Neuronal stem cell (in vitro differentiated cells): ENCODE results near the gene FGGY.

Experiments
- DNase-seq: peaks from one replicate; pipeline ENCODE4 v3.0.0-alpha.2; 2013; ENCODE audit warnings: low spot score
- H2AFZ ChIP-seq: one replicate; pipeline ENCODE4 v1.6.1; 2013; ENCODE audit warnings: mild to moderate bottlenecking, low read length, inconsistent platforms
- H2AK5ac ChIP-seq: 2 replicates; pipeline ENCODE4 v1.6.1; 2013; ENCODE audit warnings: low read depth, mild to moderate bottlenecking, inconsistent platforms, low read length, moderate library complexity, mixed read lengths
- H2BK120ac ChIP-seq: 2 replicates; pipeline ENCODE4 v1.6.1; 2013; ENCODE audit warnings: low read depth, mild to moderate bottlenecking, inconsistent platforms, low read length, moderate library complexity, mixed read lengths
- H2BK12ac ChIP-seq: one replicate; pipeline ENCODE4 v1.6.1; 2013; ENCODE audit warnings: low read length, inconsistent platforms
- H2BK15ac ChIP-seq: 2 replicates; pipeline ENCODE4 v1.6.1; 2013; ENCODE audit warnings: mild to moderate bottlenecking, low read length, inconsistent platforms, mixed read lengths
- H2BK5ac ChIP-seq: one replicate; pipeline ENCODE4 v1.6.1; 2013; ENCODE audit warnings: inconsistent platforms, mild to moderate bottlenecking, low read length, moderate library complexity
- H3K14ac ChIP-seq: one replicate; pipeline ENCODE4 v1.6.1; 2013; ENCODE audit warnings: low read length, inconsistent platforms
- H3K18ac ChIP-seq: 2 replicates; pipeline ENCODE4 v1.6.1; 2013; ENCODE audit warnings: low read length, inconsistent platforms
- H3K23ac ChIP-seq: 2 replicates; pipeline ENCODE4 v1.6.1; 2013; ENCODE audit warnings: low read depth, mild to moderate bottlenecking, mixed read lengths, low read length, inconsistent platforms; ENCODE audit not compliant: poor library complexity
- H3K27ac ChIP-seq: replicated peaks from 3 replicates; pipeline ENCODE4 v1.5.1; 2013; ENCODE audit warnings: low read length, inconsistent platforms
- H3K27me3 ChIP-seq, 3 experiments: 2 replicates each; pipeline ENCODE4 v1.6.1; 2013; ENCODE audit warnings: low read length in 3 of 3, mild to moderate bottlenecking in 2 of 3, inconsistent platforms in 1 of 3, low read depth in 1 of 3, mixed read lengths in 1 of 3, moderate library complexity in 1 of 3; ENCODE audit not compliant: control insufficient read depth in 3 of 3, insufficient read depth in 3 of 3
- H3K36me3 ChIP-seq, 2 donors: replicated peaks in 1 of 2; 2 replicates each; pipeline ENCODE4 v1.6.1; 2013; ENCODE audit warnings: low read length in 2 of 2; ENCODE audit not compliant: control insufficient read depth in 2 of 2, insufficient read depth in 2 of 2
- H3K4ac ChIP-seq: 2 replicates; pipeline ENCODE4 v1.6.1; 2013; ENCODE audit warnings: inconsistent platforms, mild to moderate bottlenecking, low read length, moderate library complexity
- H3K4me1 ChIP-seq, 2 donors: 1 replicate in 1 of 2; 2 replicates in 1 of 2; pipeline ENCODE4 v1.6.1; 2013; ENCODE audit warnings: low read length in 2 of 2, low read depth in 1 of 2; ENCODE audit not compliant: control insufficient read depth in 2 of 2, insufficient read depth in 1 of 2
- H3K4me2 ChIP-seq: one replicate; pipeline ENCODE4 v1.6.1; 2013; ENCODE audit warnings: mild to moderate bottlenecking, low read length, inconsistent platforms; ENCODE audit not compliant: insufficient read depth, poor library complexity, severe bottlenecking
- H3K4me3 ChIP-seq, 2 donors: 2 replicates each; pipeline ENCODE4 v1.5.1; 2013; ENCODE audit warnings: low read length in 2 of 2, mild to moderate bottlenecking in 2 of 2, inconsistent platforms in 1 of 2, moderate library complexity in 1 of 2
- H3K79me1 ChIP-seq: one replicate; pipeline ENCODE4 v1.6.1; 2013; ENCODE audit warnings: low read depth, mild to moderate bottlenecking, inconsistent platforms, low read length, moderate library complexity
- H3K9ac ChIP-seq: one replicate; pipeline ENCODE4 v1.6.1; 2013; ENCODE audit warnings: mild to moderate bottlenecking, low read depth, low read length, inconsistent platforms; ENCODE audit not compliant: poor library complexity
- H3K9me3 ChIP-seq, 2 donors: replicated peaks in 1 of 2; 2 replicates each; pipeline versions ENCODE3 to v1.6.1; 2013; ENCODE audit warnings: low read length in 2 of 2, mild to moderate bottlenecking in 2 of 2, inconsistent platforms in 1 of 2, low read depth in 1 of 2, mixed read lengths in 1 of 2, moderate library complexity in 1 of 2; ENCODE audit not compliant: control insufficient read depth in 2 of 2, insufficient read depth in 1 of 2
- H4K8ac ChIP-seq: one replicate; pipeline ENCODE4 v1.6.1; 2013; ENCODE audit warnings: low read depth, mild to moderate bottlenecking, inconsistent platforms, low read length, moderate library complexity
- H4K91ac ChIP-seq: one replicate; pipeline ENCODE4 v1.6.1; 2013; ENCODE audit warnings: low read length, low read depth, mild to moderate bottlenecking, inconsistent platforms; ENCODE audit not compliant: poor library complexity
- WGBS, 2 donors: extraction: QIAGEN DNeasy Blood & Tissue Kit; methylation state at CpG; one replicate each; pipeline ENCODE4 v1.1.7; 2013; ENCODE audit warnings: missing lambda C conversion rate in 2 of 2, mixed read lengths in 1 of 2; ENCODE audit not compliant: insufficient read length in 2 of 2, insufficient replicate concordance in 1 of 2; ENCODE audit errors: extremely low coverage in 2 of 2; 5-methylcytosine and 5-hydroxymethylcytosine counted together

The FGGY gene

DNA sequence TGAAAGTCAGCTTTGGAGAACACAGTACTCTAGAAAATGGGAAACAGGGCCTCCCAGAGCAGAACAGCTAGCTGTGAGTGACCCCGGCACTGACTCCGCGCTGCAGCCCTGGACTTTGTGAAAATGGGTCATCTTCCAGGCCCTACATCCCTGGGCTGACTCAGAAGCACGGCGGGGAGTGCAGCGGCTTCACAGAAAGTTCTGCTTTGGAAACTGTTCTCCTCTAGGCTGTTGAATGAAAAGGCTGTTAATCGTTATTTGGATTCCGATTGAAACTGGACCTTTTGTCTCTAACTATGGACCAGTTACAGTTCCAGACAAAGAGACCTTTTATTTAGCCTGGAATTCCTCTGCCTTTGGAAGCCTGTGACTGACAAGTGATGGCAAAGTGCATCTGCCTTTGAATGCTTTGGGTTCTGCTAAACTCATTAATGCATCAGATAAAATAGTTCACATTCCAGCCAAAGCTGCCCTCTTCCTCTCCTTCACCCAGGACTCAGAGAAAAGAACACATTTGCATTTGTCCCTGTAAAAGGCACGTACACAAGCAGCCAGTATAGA, 372.9 kb downstream of the FGGY start:
- no peaks in the 10 kb centered on the region for H3K36me3 ChIP-seq
- no peak overlapping the region for H2BK5ac ChIP-seq
- H3K4me2 ChIP-seq, result peak overlapping the region; percentile 29
- no peak overlapping the region for H3K23ac ChIP-seq
- H3K14ac ChIP-seq, result no peak overlapping the region
- H3K27me3 ChIP-seq, result no peaks in the 10 kb centered on the region
- no peak overlapping the region for H4K8ac ChIP-seq
- H3K4me3 ChIP-seq, result no peak overlapping the region
- no peak overlapping the region for H3K9ac ChIP-seq
- peak overlapping the region; percentile 87 for H3K27ac ChIP-seq
- peak; percentile 78 for DNase-seq
- no peak overlapping the region for H2AK5ac ChIP-seq
- no CpG with 5 or more reads among the region's 9 CpGs for WGBS, 2 donors
- no peak overlapping the region for H3K4ac ChIP-seq
- H4K91ac ChIP-seq, result no peak overlapping the region
- H2BK120ac ChIP-seq, result no peak overlapping the region
- H3K4me1 ChIP-seq, result peaks cover 11 to 20% of the 10 kb centered on the region in 2 donors
- H2BK12ac ChIP-seq, result no peak overlapping the region
- H3K18ac ChIP-seq, result peak overlapping the region; percentile 39
- H3K9me3 ChIP-seq, result peaks cover 0 to 3% of the 10 kb centered on the region in 2 donors
- no peak overlapping the region for H2AFZ ChIP-seq
- H3K79me1 ChIP-seq, result no peaks in the 10 kb centered on the region
- no peak overlapping the region for H2BK15ac ChIP-seq

DNA sequence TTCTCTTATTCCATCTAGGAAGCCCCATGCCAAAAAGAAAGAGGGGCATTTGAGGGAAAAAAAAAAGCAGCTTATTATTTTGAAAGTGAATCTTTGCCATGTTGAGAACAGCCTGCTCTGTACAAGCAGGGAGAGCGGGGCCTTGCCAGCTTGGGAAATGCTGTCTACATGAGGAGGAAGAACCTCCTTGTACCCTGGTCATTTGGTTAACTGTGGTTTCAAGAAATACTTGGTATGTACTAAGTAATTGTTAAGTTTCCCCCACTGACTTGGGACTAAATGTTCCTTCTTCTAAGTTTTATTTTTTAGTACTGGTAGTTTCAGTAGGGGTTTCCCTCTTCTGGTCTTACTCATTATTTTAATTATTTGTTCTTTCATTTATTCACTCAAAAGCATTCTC, 373.8 kb downstream of the FGGY start:
- H3K4ac ChIP-seq, result no peak overlapping the region
- H2BK12ac ChIP-seq, result peak overlapping the region; percentile 24
- H3K4me3 ChIP-seq, result no peak overlapping the region
- H3K14ac ChIP-seq, result no peak overlapping the region
- H3K27me3 ChIP-seq, result no peaks in the 10 kb centered on the region
- no peak overlapping the region for H3K9ac ChIP-seq
- no peak overlapping the region for H3K23ac ChIP-seq
- no peak overlapping the region for H2BK5ac ChIP-seq
- DNase-seq, result no peak
- no peak overlapping the region for H2BK15ac ChIP-seq
- WGBS, 2 donors, result no CpG with 5 or more reads among the region's 1 CpG
- H3K4me1 ChIP-seq, result peaks cover 11 to 20% of the 10 kb centered on the region in 2 donors
- H2AK5ac ChIP-seq, result no peak overlapping the region
- H4K8ac ChIP-seq, result no peak overlapping the region
- no peaks in the 10 kb centered on the region for H3K36me3 ChIP-seq
- H3K27ac ChIP-seq, result peak overlapping the region; percentile 87
- no peak overlapping the region for H2AFZ ChIP-seq
- H2BK120ac ChIP-seq, result no peak overlapping the region
- no peak overlapping the region for H3K18ac ChIP-seq
- H4K91ac ChIP-seq, result no peak overlapping the region
- H3K4me2 ChIP-seq, result no peak overlapping the region
- no peaks in the 10 kb centered on the region for H3K79me1 ChIP-seq
- H3K9me3 ChIP-seq, result peaks cover 0 to 7% of the 10 kb centered on the region in 2 donors

DNA sequence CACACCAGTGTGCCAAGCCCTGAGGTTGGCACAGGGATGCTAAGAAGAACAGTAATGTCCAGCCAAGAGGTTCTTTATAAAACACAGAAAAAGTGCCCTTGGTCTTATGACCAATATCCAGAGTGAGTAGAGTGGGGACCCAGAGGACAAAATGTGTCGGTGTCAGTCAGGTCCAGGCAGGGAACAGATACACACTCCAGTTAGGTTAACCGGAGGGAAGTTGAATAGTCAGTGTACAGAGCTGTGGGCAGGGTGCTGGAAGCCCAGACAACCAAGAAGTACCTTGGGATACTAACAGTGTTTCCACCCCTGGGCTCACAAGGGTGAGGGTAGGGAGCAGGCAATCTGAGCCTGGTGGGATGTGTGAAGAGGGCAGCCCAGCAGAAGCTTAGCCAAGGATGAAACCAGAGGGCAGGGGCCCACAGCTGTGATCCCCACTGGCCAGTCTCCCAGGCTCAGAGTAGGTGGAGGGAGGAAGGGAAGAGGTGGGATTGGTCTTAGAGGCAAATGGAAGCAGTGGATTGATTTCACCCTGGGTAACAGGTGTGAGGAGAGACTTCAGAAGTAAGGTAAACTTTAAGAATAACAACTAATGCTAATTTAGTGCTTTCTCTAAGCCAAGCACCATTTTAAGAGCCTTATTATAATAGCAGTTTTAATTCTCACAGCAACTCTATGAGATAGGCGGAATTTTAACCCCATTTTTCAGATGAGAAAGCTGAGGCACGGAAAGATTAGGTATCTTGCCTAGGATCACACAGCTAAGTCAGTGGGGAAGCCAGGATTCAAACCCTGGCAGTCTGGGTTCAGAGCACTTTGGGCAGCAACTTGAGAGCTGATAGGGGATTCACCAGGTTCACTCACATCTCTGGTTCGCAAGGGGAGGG, 374.4 kb downstream of the FGGY start:
- no peaks in the 10 kb centered on the region for H3K36me3 ChIP-seq
- no peak overlapping the region for H3K23ac ChIP-seq
- H2AK5ac ChIP-seq, result peak overlapping the region; percentile 48
- peaks cover 11 to 20% of the 10 kb centered on the region in 2 donors for H3K4me1 ChIP-seq
- DNase-seq, result no peak
- no CpG with 5 or more reads among the region's 5 CpGs for WGBS, 2 donors
- H3K4me2 ChIP-seq, result no peak overlapping the region
- H2BK120ac ChIP-seq, result peak overlapping the region; percentile 44
- H3K18ac ChIP-seq, result peak overlapping the region; percentile 46
- peak overlapping the region; percentile 24 for H2BK12ac ChIP-seq
- no peak overlapping the region for H3K9ac ChIP-seq
- H2BK15ac ChIP-seq, result peak overlapping the region; percentile 77
- H3K27ac ChIP-seq, result peak overlapping the region; percentile 42
- H3K4me3 ChIP-seq, result no peak overlapping the region
- no peaks in the 10 kb centered on the region for H3K27me3 ChIP-seq
- no peak overlapping the region for H3K4ac ChIP-seq
- H3K79me1 ChIP-seq, result no peaks in the 10 kb centered on the region
- H2AFZ ChIP-seq, result no peak overlapping the region
- H3K9me3 ChIP-seq, result peaks cover 0 to 7% of the 10 kb centered on the region in 2 donors
- peak overlapping the region; percentile 33 for H2BK5ac ChIP-seq
- H3K14ac ChIP-seq, result no peak overlapping the region
- no peak overlapping the region for H4K8ac ChIP-seq
- peak overlapping the region; percentile 95 for H4K91ac ChIP-seq

DNA sequence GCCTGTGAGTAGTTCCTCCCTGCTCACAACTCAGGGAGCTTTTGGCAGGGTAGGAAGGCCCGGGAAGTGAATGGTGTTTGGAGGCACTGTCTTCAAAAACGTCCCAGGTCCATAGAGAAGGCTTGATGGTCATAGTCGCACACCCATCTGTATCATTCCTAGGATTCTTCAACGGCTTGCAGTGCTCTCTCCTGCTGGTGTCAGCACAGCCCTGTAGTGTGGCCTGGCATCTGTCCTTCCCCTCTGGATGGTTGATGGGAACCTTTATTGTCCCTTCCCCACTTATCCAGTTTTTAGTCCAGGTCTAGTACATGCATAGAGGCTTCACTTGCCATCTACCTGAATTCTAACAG, 375.0 kb downstream of the FGGY start:
- Histone ChIP-seq H3K4me2 (no peak overlapping the region), H3K4me3 (no peak overlapping the region), H3K9me3 (peaks cover 0 to 7% of the 10 kb centered on the region in 2 donors), H3K27me3 (no peaks in the 10 kb centered on the region), H3K23ac (no peak overlapping the region), H3K18ac (no peak overlapping the region), H3K4ac (no peak overlapping the region), H3K27ac (no peak overlapping the region), H2AK5ac (no peak overlapping the region), H3K4me1 (peaks cover 15 to 22% of the 10 kb centered on the region in 2 donors), H3K36me3 (no peaks in the 10 kb centered on the region), H4K8ac (no peak overlapping the region), H2BK12ac (no peak overlapping the region), H2BK5ac (peak overlapping the region; percentile 33), H3K9ac (no peak overlapping the region), H3K14ac (no peak overlapping the region), H3K79me1 (no peaks in the 10 kb centered on the region), H2AFZ (no peak overlapping the region), H2BK120ac (no peak overlapping the region), H2BK15ac (no peak overlapping the region), H4K91ac (no peak overlapping the region)
- no CpG with 5 or more reads among the region's 4 CpGs for WGBS, 2 donors
- no peak for DNase-seq
